Fibroblast of mammary gland (primary cell): Measurements from ENCODE around the gene BRD1.
A peak's percentile ranks its signal among the peaks of the same experiment; 100 is the strongest.

Source experiments
- DNase-seq: peaks from one replicate; pipeline ENCODE4 v3.0.0-alpha.2; 2010; ENCODE audit warnings: low read depth
- H3K4me3 ChIP-seq: 2 replicates; pipeline ENCODE4 v1.5.1; 2011; ENCODE audit warnings: low read depth, mild to moderate bottlenecking, low read length, moderate library complexity; ENCODE audit not compliant: control insufficient read depth
- CTCF ChIP-seq: conservative IDR thresholded peaks from 2 replicates; pipeline ENCODE4 v1.5.1; 2011; ENCODE audit warnings: low read depth, low read length, inconsistent platforms; ENCODE audit not compliant: control insufficient read depth, insufficient read depth

The BRD1 gene

GRCh38 chr22:49781289-49781782 lies 46.3 kb downstream of the BRD1 start:
- TF ChIP-seq CTCF, result no peak
- no peak overlapping the region for H3K4me3 ChIP-seq
- DNase-seq, result no peak

GRCh38 chr22:49780698-49781288 lies 46.9 kb downstream of the BRD1 start:
- no peak for TF ChIP-seq CTCF

GRCh38 chr22:49779853-49780697 lies 47.6 kb downstream of the BRD1 start:
- H3K4me3 ChIP-seq, result no peak overlapping the region
- TF ChIP-seq CTCF, result no peak
- DNase-seq, result peak; percentile 40

More at GRCh38 chr22:49780698-49781288, 46.9 kb downstream of the BRD1 start:
- H3K4me3 ChIP-seq, result no peak overlapping the region
- DNase-seq, result no peak

GRCh38 chr22:49779211-49779610 lies 48.5 kb downstream of the BRD1 start:
- no peak overlapping the region for H3K4me3 ChIP-seq
- no peak for DNase-seq
- no peak for TF ChIP-seq CTCF

- DNase-seq, result no peak
- TF ChIP-seq CTCF, result no peak
- H3K4me3 ChIP-seq, result no peak overlapping the region
Measured at GRCh38 chr22:49777569-49778249, 50.0 kb downstream of the BRD1 start.

- H3K4me3 ChIP-seq, result no peak overlapping the region
- TF ChIP-seq CTCF, result no peak
- no peak for DNase-seq
Measured at GRCh38 chr22:49776891-49777290, 50.8 kb downstream of the BRD1 start.
